Activated naive CD8-positive, alpha-beta T cell (primary cell): ENCODE data around the gene RASSF6.
"Not testable (repeated sequence)": the region's sequence is repeated elsewhere in the genome, so short reads cannot be mapped to it uniquely, and the experiment has no call there.

ENCODE experiments used
- H3K27ac Mint-ChIP-seq: one replicate; pipeline ENCODE4 v1.8.0; 2021; ENCODE audit warnings: mixed read lengths
- H3K27me3 Mint-ChIP-seq: one replicate; pipeline ENCODE4 v1.8.0; 2021; ENCODE audit warnings: mixed read lengths
- H3K36me3 Mint-ChIP-seq: one replicate; pipeline ENCODE4 v1.8.0; 2021; ENCODE audit warnings: mixed read lengths
- H3K4me1 Mint-ChIP-seq: one replicate; pipeline ENCODE4 v1.8.0; 2021; ENCODE audit warnings: low read depth, mixed read lengths
- H3K4me3 Mint-ChIP-seq: one replicate; pipeline ENCODE4 v1.8.0; 2021; ENCODE audit warnings: mild to moderate bottlenecking, mixed read lengths
- H3K9me3 Mint-ChIP-seq: one replicate; pipeline ENCODE4 v1.8.0; 2021; ENCODE audit warnings: low read depth, mixed read lengths

Gene RASSF6

GRCh38 chr4:73599182-73599581 is 21.1 kb downstream of the RASSF6 start:
- Mint-ChIP-seq H3K27ac (no peak overlapping the region), H3K36me3 (no peaks in the 10 kb centered on the region), H3K4me1 (no peaks in the 10 kb centered on the region), H3K9me3 (no peaks in the 10 kb centered on the region), H3K4me3 (no peak overlapping the region), H3K27me3 (no peaks in the 10 kb centered on the region)

GRCh38 chr4:73597594-73597993 is 22.6 kb downstream of the RASSF6 start:
- H3K9me3 Mint-ChIP-seq, result no peaks in the 10 kb centered on the region
- no peaks in the 10 kb centered on the region for H3K27me3 Mint-ChIP-seq
- no peaks in the 10 kb centered on the region for H3K4me1 Mint-ChIP-seq
- no peak overlapping the region for H3K27ac Mint-ChIP-seq
- no peak overlapping the region for H3K4me3 Mint-ChIP-seq
- no peaks in the 10 kb centered on the region for H3K36me3 Mint-ChIP-seq

- H3K9me3 Mint-ChIP-seq, H3K4me1 Mint-ChIP-seq: not testable (repeated sequence)
Observed at GRCh38 chr4:73597183-73597582, 23.1 kb downstream of the RASSF6 start.

GRCh38 chr4:73596001-73596400 is 24.2 kb downstream of the RASSF6 start:
- no peaks in the 10 kb centered on the region for H3K4me1 Mint-ChIP-seq
- H3K27me3 Mint-ChIP-seq, result no peaks in the 10 kb centered on the region
- no peaks in the 10 kb centered on the region for H3K9me3 Mint-ChIP-seq
- H3K27ac Mint-ChIP-seq, result no peak overlapping the region
- H3K4me3 Mint-ChIP-seq, result no peak overlapping the region
- no peaks in the 10 kb centered on the region for H3K36me3 Mint-ChIP-seq

More at GRCh38 chr4:73597183-73597582, 23.1 kb downstream of the RASSF6 start:
- H3K27me3 Mint-ChIP-seq, H3K4me3 Mint-ChIP-seq, H3K27ac Mint-ChIP-seq, H3K36me3 Mint-ChIP-seq: not testable (repeated sequence)

- Mint-ChIP-seq H3K9me3 (no peaks in the 10 kb centered on the region), H3K27ac (no peak overlapping the region), H3K4me3 (no peak overlapping the region), H3K4me1 (no peaks in the 10 kb centered on the region), H3K27me3 (no peaks in the 10 kb centered on the region), H3K36me3 (no peaks in the 10 kb centered on the region)
Observed at GRCh38 chr4:73593631-73594241, 26.5 kb downstream of the RASSF6 start.

GRCh38 chr4:73589887-73590801 is 30.1 kb downstream of the RASSF6 start:
- Mint-ChIP-seq H3K4me1 (no peaks in the 10 kb centered on the region), H3K36me3 (no peaks in the 10 kb centered on the region), H3K27me3 (no peaks in the 10 kb centered on the region), H3K27ac (no peak overlapping the region), H3K4me3 (no peak overlapping the region), H3K9me3 (no peaks in the 10 kb centered on the region)

- Mint-ChIP-seq H3K4me1 (no peaks in the 10 kb centered on the region), H3K9me3 (no peaks in the 10 kb centered on the region), H3K27ac (no peak overlapping the region), H3K36me3 (no peaks in the 10 kb centered on the region), H3K27me3 (no peaks in the 10 kb centered on the region), H3K4me3 (no peak overlapping the region)
Observed at GRCh38 chr4:73589261-73589847, 30.9 kb downstream of the RASSF6 start.

GRCh38 chr4:73588613-73589012 is 31.6 kb downstream of the RASSF6 start:
- Mint-ChIP-seq H3K4me3 (no peak overlapping the region), H3K36me3 (no peaks in the 10 kb centered on the region), H3K27ac (no peak overlapping the region), H3K9me3 (no peaks in the 10 kb centered on the region), H3K27me3 (no peaks in the 10 kb centered on the region), H3K4me1 (no peaks in the 10 kb centered on the region)

- H3K27me3 Mint-ChIP-seq, result no peaks in the 10 kb centered on the region
- no peaks in the 10 kb centered on the region for H3K36me3 Mint-ChIP-seq
- no peak overlapping the region for H3K27ac Mint-ChIP-seq
- H3K9me3 Mint-ChIP-seq, result no peaks in the 10 kb centered on the region
- H3K4me3 Mint-ChIP-seq, result no peak overlapping the region
- H3K4me1 Mint-ChIP-seq, result no peaks in the 10 kb centered on the region
Observed at GRCh38 chr4:73586666-73587065, 33.6 kb downstream of the RASSF6 start.

GRCh38 chr4:73586040-73586439 is 34.2 kb downstream of the RASSF6 start:
- no peaks in the 10 kb centered on the region for H3K4me1 Mint-ChIP-seq
- H3K27ac Mint-ChIP-seq, result no peak overlapping the region
- H3K4me3 Mint-ChIP-seq, result no peak overlapping the region
- no peaks in the 10 kb centered on the region for H3K36me3 Mint-ChIP-seq
- H3K9me3 Mint-ChIP-seq, result no peaks in the 10 kb centered on the region
- H3K27me3 Mint-ChIP-seq, result no peaks in the 10 kb centered on the region

GRCh38 chr4:73585345-73585744 is 34.9 kb downstream of the RASSF6 start:
- H3K4me1 Mint-ChIP-seq, result no peaks in the 10 kb centered on the region
- H3K27ac Mint-ChIP-seq, result no peak overlapping the region
- H3K9me3 Mint-ChIP-seq, result no peaks in the 10 kb centered on the region
- no peak overlapping the region for H3K4me3 Mint-ChIP-seq
- H3K27me3 Mint-ChIP-seq, result no peaks in the 10 kb centered on the region
- no peaks in the 10 kb centered on the region for H3K36me3 Mint-ChIP-seq

GRCh38 chr4:73583666-73584065 is 36.6 kb downstream of the RASSF6 start:
- no peaks in the 10 kb centered on the region for H3K27me3 Mint-ChIP-seq
- no peaks in the 10 kb centered on the region for H3K9me3 Mint-ChIP-seq
- H3K4me1 Mint-ChIP-seq, result no peaks in the 10 kb centered on the region
- H3K4me3 Mint-ChIP-seq, result no peak overlapping the region
- no peak overlapping the region for H3K27ac Mint-ChIP-seq
- H3K36me3 Mint-ChIP-seq, result no peaks in the 10 kb centered on the region

GRCh38 chr4:73577371-73577770 is 42.9 kb downstream of the RASSF6 start:
- Mint-ChIP-seq H3K4me3 (no peak overlapping the region), H3K27ac (no peak overlapping the region), H3K9me3 (no peaks in the 10 kb centered on the region), H3K4me1 (peaks cover 2% of the 10 kb centered on the region), H3K27me3 (no peaks in the 10 kb centered on the region), H3K36me3 (no peaks in the 10 kb centered on the region)

- H3K36me3 Mint-ChIP-seq, result no peaks in the 10 kb centered on the region
- H3K4me1 Mint-ChIP-seq, result peaks cover 2% of the 10 kb centered on the region
- H3K27ac Mint-ChIP-seq, result no peak overlapping the region
- H3K27me3 Mint-ChIP-seq, result no peaks in the 10 kb centered on the region
- H3K4me3 Mint-ChIP-seq, result no peak overlapping the region
- no peaks in the 10 kb centered on the region for H3K9me3 Mint-ChIP-seq
Observed at GRCh38 chr4:73576381-73576780, 43.9 kb downstream of the RASSF6 start.

- no peak overlapping the region for H3K27ac Mint-ChIP-seq
- no peaks in the 10 kb centered on the region for H3K9me3 Mint-ChIP-seq
Observed at GRCh38 chr4:73575660-73576059, 44.6 kb downstream of the RASSF6 start.

More at GRCh38 chr4:73575660-73576059, 44.6 kb downstream of the RASSF6 start:
- Mint-ChIP-seq H3K27me3 (no peaks in the 10 kb centered on the region), H3K4me3 (no peak overlapping the region), H3K36me3 (no peaks in the 10 kb centered on the region), H3K4me1 (peaks cover 2% of the 10 kb centered on the region)
